Measurements from ENCODE around the gene PTPRK.

The PTPRK gene

GRCh38 chr6:128532827-128533226 is 12.4 kb upstream of the PTPRK start:
- TF ChIP-seq, protein P1, sequence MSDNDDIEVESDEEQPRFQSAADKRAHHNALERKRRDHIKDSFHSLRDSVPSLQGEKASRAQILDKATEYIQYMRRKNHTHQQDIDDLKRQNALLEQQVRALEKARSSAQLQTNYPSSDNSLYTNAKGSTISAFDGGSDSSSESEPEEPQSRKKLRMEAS (IDR thresholded peaks at IDR 0.05), result no peak
- TF ChIP-seq TEAD4 (IDR thresholded peaks at IDR 0.05) (no peak), CREB1 (IDR thresholded peaks at IDR 0.05; ENCODE audit: low read depth) (no peak), TCF12 (IDR thresholded peaks at IDR 0.05; ENCODE audit: low read depth) (no peak), YY1 (IDR thresholded peaks at IDR 0.05; ENCODE audit: low read depth) (no peak), EP300 (IDR thresholded peaks at IDR 0.05; ENCODE audit: borderline replicate concordance) (no peak), REST (IDR thresholded peaks at IDR 0.05; ENCODE audit: low read depth) (no peak), EGR1 (IDR thresholded peaks at IDR 0.05) (no peak), ZBTB7A (IDR thresholded peaks at IDR 0.05; ENCODE audit: low read depth) (no peak), FOXM1 (IDR thresholded peaks at IDR 0.05; ENCODE audit: borderline replicate concordance, low read depth) (no peak), NFIC (IDR thresholded peaks at IDR 0.05) (no peak), RAD21 (IDR thresholded peaks at IDR 0.05; ENCODE audit: low read depth) (no peak), CEBPB (IDR thresholded peaks at IDR 0.05) (no peak), TAF1 (IDR thresholded peaks at IDR 0.05; ENCODE audit: low read depth) (no peak)
- TF ChIP-seq, protein P2, sequence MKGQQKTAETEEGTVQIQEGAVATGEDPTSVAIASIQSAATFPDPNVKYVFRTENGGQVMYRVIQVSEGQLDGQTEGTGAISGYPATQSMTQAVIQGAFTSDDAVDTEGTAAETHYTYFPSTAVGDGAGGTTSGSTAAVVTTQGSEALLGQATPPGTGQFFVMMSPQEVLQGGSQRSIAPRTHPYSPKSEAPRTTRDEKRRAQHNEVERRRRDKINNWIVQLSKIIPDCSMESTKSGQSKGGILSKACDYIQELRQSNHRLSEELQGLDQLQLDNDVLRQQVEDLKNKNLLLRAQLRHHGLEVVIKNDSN (IDR thresholded peaks at IDR 0.05), result no peak

DNA sequence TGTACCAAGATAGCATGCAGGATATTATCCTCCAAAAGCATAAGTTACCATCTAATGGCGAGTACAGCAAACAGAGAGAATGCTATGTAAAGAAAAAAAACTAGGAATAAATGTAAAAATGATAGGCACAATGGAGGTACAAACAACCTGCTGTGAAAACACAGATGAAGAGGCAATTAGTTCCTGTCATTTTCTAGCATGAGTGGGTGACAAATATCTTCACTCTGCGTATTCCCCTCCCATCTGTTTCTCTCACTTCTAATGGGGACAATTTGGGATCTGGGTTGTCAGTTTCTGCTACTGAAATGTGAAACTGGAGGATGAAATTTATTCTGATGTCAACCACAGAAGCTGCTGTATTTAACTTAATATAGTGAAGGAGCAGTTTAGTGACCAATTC is 11.7 kb upstream of the PTPRK start:
- TF ChIP-seq EGR1 (IDR thresholded peaks at IDR 0.05), result no peak
- TF ChIP-seq CREB1 (IDR thresholded peaks at IDR 0.05; ENCODE audit: low read depth), result no peak
- no peak for TF ChIP-seq FOXM1 (IDR thresholded peaks at IDR 0.05; ENCODE audit: borderline replicate concordance, low read depth)
- TF ChIP-seq, protein P2 (IDR thresholded peaks at IDR 0.05), result no peak
- no peak for TF ChIP-seq TEAD4 (IDR thresholded peaks at IDR 0.05)
- no peak for TF ChIP-seq EP300 (IDR thresholded peaks at IDR 0.05; ENCODE audit: borderline replicate concordance)
- no peak for TF ChIP-seq TAF1 (IDR thresholded peaks at IDR 0.05; ENCODE audit: low read depth)
- no peak for TF ChIP-seq RAD21 (IDR thresholded peaks at IDR 0.05; ENCODE audit: low read depth)
- TF ChIP-seq ZBTB7A (IDR thresholded peaks at IDR 0.05; ENCODE audit: low read depth), result no peak
- TF ChIP-seq TCF12 (IDR thresholded peaks at IDR 0.05; ENCODE audit: low read depth), result no peak
- no peak for TF ChIP-seq REST (IDR thresholded peaks at IDR 0.05; ENCODE audit: low read depth)

DNA sequence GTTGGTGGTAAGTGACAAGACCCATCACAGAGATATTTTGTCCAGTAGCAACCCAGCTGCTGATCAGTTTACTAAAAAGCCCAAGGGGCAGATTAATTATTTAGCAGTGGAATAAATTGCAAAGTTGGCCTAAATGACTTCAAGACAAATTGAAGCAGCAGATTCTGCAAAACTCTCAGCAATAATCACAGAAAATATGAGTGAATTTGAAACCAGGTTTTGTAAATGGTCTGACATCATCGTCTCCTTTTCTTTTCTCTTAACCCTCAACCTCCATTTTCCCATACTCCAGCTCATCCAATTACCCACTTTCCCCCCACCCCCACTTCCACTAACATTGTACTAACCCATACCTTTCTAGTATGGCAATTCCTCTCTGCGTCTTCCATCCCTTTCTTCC is 11.3 kb upstream of the PTPRK start:
- TF ChIP-seq, protein P1 (IDR thresholded peaks at IDR 0.05), result no peak
- TF ChIP-seq ZBTB7A (IDR thresholded peaks at IDR 0.05; ENCODE audit: low read depth) (no peak), RAD21 (IDR thresholded peaks at IDR 0.05; ENCODE audit: low read depth) (no peak)

DNA sequence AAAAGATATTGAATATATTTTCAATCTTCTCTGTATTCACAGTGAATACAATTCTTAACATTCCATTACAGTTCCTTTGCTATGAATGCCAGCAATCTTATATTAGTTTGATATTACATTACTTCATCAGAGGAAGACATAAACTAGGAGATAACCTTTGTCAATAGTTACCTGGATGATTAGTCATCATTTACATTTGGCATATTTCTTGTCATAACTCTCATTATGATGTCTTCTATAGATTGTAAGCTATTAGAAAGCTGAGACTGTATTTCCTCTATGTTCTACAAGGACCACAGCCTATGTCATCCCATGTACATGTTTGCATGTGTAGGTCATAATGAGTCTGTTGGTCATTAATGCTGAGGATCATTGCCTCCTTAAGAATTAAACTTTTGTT is 7.8 kb upstream of the PTPRK start:
- no peak for TF ChIP-seq TAF1 (IDR thresholded peaks at IDR 0.05; ENCODE audit: low read depth)
- no peak for TF ChIP-seq FOXM1 (IDR thresholded peaks at IDR 0.05; ENCODE audit: borderline replicate concordance, low read depth)
- TF ChIP-seq REST (IDR thresholded peaks at IDR 0.05; ENCODE audit: low read depth), result no peak
- TF ChIP-seq NFIC (IDR thresholded peaks at IDR 0.05), result no peak
- no peak for TF ChIP-seq CEBPB (IDR thresholded peaks at IDR 0.05)
- TF ChIP-seq ZBTB7A (IDR thresholded peaks at IDR 0.05; ENCODE audit: low read depth), result no peak
- no peak for TF ChIP-seq RAD21 (IDR thresholded peaks at IDR 0.05; ENCODE audit: low read depth)
- TF ChIP-seq YY1 (IDR thresholded peaks at IDR 0.05; ENCODE audit: low read depth), result no peak
- TF ChIP-seq TEAD4 (IDR thresholded peaks at IDR 0.05), result no peak
- TF ChIP-seq, protein P2 (IDR thresholded peaks at IDR 0.05), result no peak
- no peak for TF ChIP-seq CREB1 (IDR thresholded peaks at IDR 0.05; ENCODE audit: low read depth)
- TF ChIP-seq, protein P1 (IDR thresholded peaks at IDR 0.05), result no peak
- no peak for TF ChIP-seq TCF12 (IDR thresholded peaks at IDR 0.05; ENCODE audit: low read depth)
- TF ChIP-seq EP300 (IDR thresholded peaks at IDR 0.05; ENCODE audit: borderline replicate concordance), result no peak
- TF ChIP-seq EGR1 (IDR thresholded peaks at IDR 0.05), result no peak

All from Ishikawa (cell line).